A549 (cell line): ENCODE measurements around the gene YIPF1. TPM values are rescaled to one million over a fixed set of nuclear protein-coding genes. Genes with fewer than 3 reads are reported as not detected.
"Not testable (repeated sequence)": the region's sequence is repeated elsewhere in the genome, so short reads cannot be mapped to it uniquely, and the experiment has no call there.

Experiments used
- ATAC-seq, 2 experiments: fragments of 200-7000 bp in 1 of 2; fragments of >200 bp in 1 of 2; cut with Nextera tagmentation in 1 of 2; cut with Tn5 transposase in 1 of 2; 3 replicates each; pipeline versions ENCODE4 v1.8.0 to v1.9.1; 2018 to 2020; ENCODE audit warnings: mild to moderate bottlenecking in 1 of 2, moderate library complexity in 1 of 2
- CTCF ChIA-PET: fragments of 300-600 bp; sonication (Branson Sonifier 250); formaldehyde crosslinking; extraction: SDS; loops from one replicate; lab custom pipeline; 2021; ENCODE audit warnings: antibody characterized with exemption, inconsistent platforms; lab: Yijun Ruan, JAX
- POLR2A ChIA-PET: fragments of 350-600 bp; formaldehyde crosslinking; extraction: SDS; loops from one replicate; lab custom pipeline; 2021; ENCODE audit warnings: antibody characterized with exemption, inconsistent platforms; lab: Yijun Ruan, JAX
- DNase-seq, 2 experiments: peaks; one replicate each; pipeline versions ENCODE4 v3.0.0 to v3.0.0-alpha.2; 2011 to 2016; ENCODE audit warnings: low read depth in 1 of 2, low spot score in 1 of 2
- FAIRE-seq: peaks from 2 replicates; lab custom pipeline; 2011; peaks lifted over from hg19 to GRCh38; lab: Jason Lieb, UNC
- H3K27ac ChIP-seq, 2 experiments: fragments of >200 bp; sonication (Bioruptor Twin); formaldehyde crosslinking; 3 replicates each; pipeline ENCODE4 v1.5.1; 2016 to 2017
- H3K4me1 ChIP-seq: fragments of >200 bp; sonication (Bioruptor Twin); formaldehyde crosslinking; 3 replicates; pipeline ENCODE4 v1.6.1; 2016
- H3K4me2 ChIP-seq: fragments of >200 bp; sonication (Bioruptor Twin); formaldehyde crosslinking; 3 replicates; pipeline ENCODE4 v1.6.1; 2016
- H3K4me3 ChIP-seq: fragments of >200 bp; sonication (Bioruptor Twin); formaldehyde crosslinking; 3 replicates; pipeline ENCODE4 v1.5.1; 2016
- H3K9me3 ChIP-seq: fragments of >200 bp; sonication (Bioruptor Twin); formaldehyde crosslinking; 3 replicates; pipeline ENCODE4 v1.6.1; 2016
- ATOH8 ChIP-seq: fragments of 250-450 bp; sonication (Bioruptor Pico); IDR thresholded peaks from 2 replicates; pipeline ENCODE4 v1.5.0; 2020; ENCODE audit warnings: low read depth, mild to moderate bottlenecking, moderate library complexity
- CBX2 ChIP-seq: fragments of 200-600 bp; sonication (generic); IDR thresholded peaks from 2 replicates; pipeline ENCODE4 v1.6.1; 2016; ENCODE audit warnings: low read depth, mild to moderate bottlenecking, borderline replicate concordance
- CEBPB ChIP-seq, 2 experiments: fragments of >200 bp in 1 of 2; sonication (Bioruptor Twin) in 1 of 2; formaldehyde crosslinking in 1 of 2; IDR thresholded peaks; 2 replicates each; pipeline ENCODE4 v1.6.1; 2012 to 2016
- CHD4 ChIP-seq: fragments of 200-600 bp; sonication (generic); IDR thresholded peaks from 2 replicates; pipeline ENCODE4 v1.6.1; 2016; ENCODE audit warnings: antibody characterized with exemption, mild to moderate bottlenecking, borderline replicate concordance
- FOSB ChIP-seq: fragments of 250-450 bp; sonication (Bioruptor Pico); IDR thresholded peaks from 2 replicates; pipeline ENCODE4 v1.5.0; 2020; ENCODE audit warnings: mild to moderate bottlenecking, moderate library complexity
- FOXS1 ChIP-seq: fragments of 250-450 bp; sonication (Bioruptor Pico); IDR thresholded peaks from 2 replicates; pipeline ENCODE4 v1.5.0; 2020; ENCODE audit warnings: mild to moderate bottlenecking, moderate library complexity
- HOXB13 ChIP-seq: fragments of 250-450 bp; sonication (Bioruptor Pico); IDR thresholded peaks from 2 replicates; pipeline ENCODE4 v1.5.0; 2020; ENCODE audit warnings: low read depth, mild to moderate bottlenecking, moderate library complexity
- JUN ChIP-seq, 2 experiments: fragments of >200 bp; sonication (Bioruptor Twin); formaldehyde crosslinking; IDR thresholded peaks; 2 replicates in 1 of 2; 3 replicates in 1 of 2; pipeline ENCODE4 v1.6.1; 2016 to 2017
- POLR2A ChIP-seq: IDR thresholded peaks from 2 replicates; pipeline ENCODE4 v1.6.1; 2012; ENCODE audit warnings: mild to moderate bottlenecking, low read length
- POLR2AphosphoS2 ChIP-seq: conservative IDR thresholded peaks from 2 replicates; pipeline ENCODE4 v1.6.1; 2012; ENCODE audit warnings: low read length, improper control_type of control experiment, inconsistent platforms
- RFX5 ChIP-seq: fragments of 450-650 bp; IDR thresholded peaks from 2 replicates; pipeline ENCODE4 v1.7.1; 2014; ENCODE audit warnings: antibody characterized with exemption, mild to moderate bottlenecking, moderate library complexity
- SMC3 ChIP-seq: fragments of >200 bp; sonication (Bioruptor Twin); formaldehyde crosslinking; IDR thresholded peaks from 3 replicates; pipeline ENCODE4 v1.6.1; 2018; ENCODE audit warnings: inconsistent platforms
- SREBF2 ChIP-seq: fragments of 450-650 bp; IDR thresholded peaks from 2 replicates; pipeline ENCODE4 v1.6.1; 2014; ENCODE audit warnings: mild to moderate bottlenecking, moderate library complexity
- TP53 ChIP-seq: fragments of 250-450 bp; sonication (Bioruptor Pico); IDR thresholded peaks from 2 replicates; pipeline ENCODE4 v1.5.0; 2021; ENCODE audit warnings: mild to moderate bottlenecking, moderate library complexity
- ZC3H11A ChIP-seq: fragments of 450-650 bp; IDR thresholded peaks from 2 replicates; pipeline ENCODE4 v1.6.1; 2014; ENCODE audit warnings: antibody characterized with exemption, mild to moderate bottlenecking
- WGBS: methylation state at CpG from one replicate; pipeline ENCODE4 v1.1.6; 2017; ENCODE audit errors: missing lambda C conversion rate; 5-methylcytosine and 5-hydroxymethylcytosine counted together
- polyA plus RNA-seq, 4 experiments: library from polyadenylated mRNA; depleted of rRNA in 3 of 4; stranded (reverse); fragments of >200 nt; fragmentation: RNase III in 1 of 4; extraction: RNeasy Plus Mini Kit Qiagen cat#74134 plus additional on column Dnase treatment in 1 of 4; gene quantifications; 2 replicates in 3 of 4; 3 replicates in 1 of 4; pipeline ENCODE4 v1.2.3, GENCODE V29; 2011 to 2017
- TF ChIP-seq, protein P1 (sequence below): fragments of 150-350 bp; IDR thresholded peaks from 2 replicates; pipeline ENCODE4 v1.6.1; 2014; ENCODE audit warnings: low read depth, mild to moderate bottlenecking, low read length
- TF ChIP-seq, protein P2 (sequence below): IDR thresholded peaks from 2 replicates; pipeline ENCODE4 v1.6.1; 2012; ENCODE audit warnings: low read depth, borderline replicate concordance
- TF ChIP-seq, protein P3 (sequence below): IDR thresholded peaks from 2 replicates; pipeline ENCODE4 v1.6.1; 2012
- TF ChIP-seq, protein P4 (sequence below): fragments of >200 bp; sonication (Bioruptor Twin); formaldehyde crosslinking; IDR thresholded peaks from 2 replicates; pipeline ENCODE4 v1.6.1; 2016
- TF ChIP-seq, protein P5 (sequence below): IDR thresholded peaks from 2 replicates; pipeline ENCODE4 v1.6.1; 2012

The YIPF1 gene
- polyA plus RNA-seq, 2 of the 4 experiments (the other 2 are of a cell fraction), result 15.4 to 30.1 TPM

DNA sequence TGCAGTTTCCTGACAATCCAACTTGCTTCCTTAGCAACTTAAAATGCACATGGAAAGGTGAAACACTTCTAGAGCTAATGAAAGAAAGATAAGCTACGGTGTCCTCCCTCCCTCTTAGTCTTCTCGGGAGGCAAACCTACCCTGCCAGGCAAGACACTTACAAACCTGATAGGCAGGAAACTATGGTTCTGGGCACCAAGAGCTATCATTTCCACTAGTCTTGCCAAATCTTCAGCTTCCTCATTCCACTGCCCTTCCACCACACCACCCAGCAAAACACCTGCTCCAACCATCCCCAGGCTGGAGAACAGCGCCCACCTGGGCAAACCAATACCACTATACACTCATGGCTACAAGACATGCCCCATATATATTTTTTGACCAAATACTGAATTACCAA, 66.7 kb downstream of the YIPF1 start:
- no peak for FAIRE-seq
- TF ChIP-seq SREBF2, result no peak
- TF ChIP-seq, protein P1, sequence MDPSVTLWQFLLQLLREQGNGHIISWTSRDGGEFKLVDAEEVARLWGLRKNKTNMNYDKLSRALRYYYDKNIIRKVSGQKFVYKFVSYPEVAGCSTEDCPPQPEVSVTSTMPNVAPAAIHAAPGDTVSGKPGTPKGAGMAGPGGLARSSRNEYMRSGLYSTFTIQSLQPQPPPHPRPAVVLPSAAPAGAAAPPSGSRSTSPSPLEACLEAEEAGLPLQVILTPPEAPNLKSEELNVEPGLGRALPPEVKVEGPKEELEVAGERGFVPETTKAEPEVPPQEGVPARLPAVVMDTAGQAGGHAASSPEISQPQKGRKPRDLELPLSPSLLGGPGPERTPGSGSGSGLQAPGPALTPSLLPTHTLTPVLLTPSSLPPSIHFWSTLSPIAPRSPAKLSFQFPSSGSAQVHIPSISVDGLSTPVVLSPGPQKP, result no peak
- TF ChIP-seq RFX5, result no peak
- TF ChIP-seq, protein P2, sequence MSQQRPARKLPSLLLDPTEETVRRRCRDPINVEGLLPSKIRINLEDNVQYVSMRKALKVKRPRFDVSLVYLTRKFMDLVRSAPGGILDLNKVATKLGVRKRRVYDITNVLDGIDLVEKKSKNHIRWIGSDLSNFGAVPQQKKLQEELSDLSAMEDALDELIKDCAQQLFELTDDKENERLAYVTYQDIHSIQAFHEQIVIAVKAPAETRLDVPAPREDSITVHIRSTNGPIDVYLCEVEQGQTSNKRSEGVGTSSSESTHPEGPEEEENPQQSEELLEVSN, result no peak
- TF ChIP-seq FOXS1, result no peak
- TF ChIP-seq ATOH8 (CRISPR knock-in tag), result no peak
- TF ChIP-seq ZC3H11A, result no peak
- TF ChIP-seq FOSB, result no peak
- no peak for TF ChIP-seq POLR2A
- TF ChIP-seq CBX2, result no peak
- no peaks in the 10 kb centered on the region for H3K4me1 ChIP-seq
- ATAC-seq, result no peak
- ChIA-PET CTCF (no interaction called here), POLR2A (no interaction called here)
- DNase-seq, result no peak
- H3K4me2 ChIP-seq, result no peak overlapping the region
- H3K4me3 ChIP-seq, result no peak overlapping the region
- 90% methylated on average over 3 of the region's 3 CpGs for WGBS
- H3K27ac ChIP-seq, result no peak overlapping the region
- H3K9me3 ChIP-seq, result no peaks in the 10 kb centered on the region

DNA sequence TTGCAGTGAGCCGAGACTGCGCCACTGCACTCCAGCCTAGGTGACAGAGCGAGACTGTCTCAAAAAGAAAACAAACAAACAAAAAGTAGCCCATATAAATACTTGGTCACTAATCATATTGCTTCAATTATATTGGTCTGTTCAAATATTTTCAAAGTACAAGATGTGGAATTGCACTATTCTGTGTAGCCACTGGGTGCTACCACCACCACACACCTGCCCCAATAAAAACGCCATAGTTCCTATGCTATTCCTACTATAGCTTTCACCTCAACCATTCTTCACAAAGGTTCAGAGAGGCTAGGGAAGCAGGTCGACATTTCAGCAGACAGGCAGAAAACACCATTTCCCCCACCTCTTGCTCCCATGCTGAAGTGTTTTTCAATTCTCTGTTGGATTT, 68.2 kb downstream of the YIPF1 start:
- 89% methylated on average over 5 of the region's 5 CpGs for WGBS
- ChIA-PET POLR2A (no interaction called here), CTCF (interaction anchor here (0.5 to 1.7 kb wide), 4 partner anchors 13 to 543 kb away, joined by 3 read pairs; no protein-coding TSS in a partner anchor)
- no peaks in the 10 kb centered on the region for H3K4me1 ChIP-seq
- H3K4me3 ChIP-seq, result no peak overlapping the region
- no peak for FAIRE-seq
- no peaks in the 10 kb centered on the region for H3K9me3 ChIP-seq
- no peak for DNase-seq
- no peak overlapping the region for H3K27ac ChIP-seq
- no peak; a peak in 1 of 6 replicates for ATAC-seq
- TF ChIP-seq, protein P3, sequence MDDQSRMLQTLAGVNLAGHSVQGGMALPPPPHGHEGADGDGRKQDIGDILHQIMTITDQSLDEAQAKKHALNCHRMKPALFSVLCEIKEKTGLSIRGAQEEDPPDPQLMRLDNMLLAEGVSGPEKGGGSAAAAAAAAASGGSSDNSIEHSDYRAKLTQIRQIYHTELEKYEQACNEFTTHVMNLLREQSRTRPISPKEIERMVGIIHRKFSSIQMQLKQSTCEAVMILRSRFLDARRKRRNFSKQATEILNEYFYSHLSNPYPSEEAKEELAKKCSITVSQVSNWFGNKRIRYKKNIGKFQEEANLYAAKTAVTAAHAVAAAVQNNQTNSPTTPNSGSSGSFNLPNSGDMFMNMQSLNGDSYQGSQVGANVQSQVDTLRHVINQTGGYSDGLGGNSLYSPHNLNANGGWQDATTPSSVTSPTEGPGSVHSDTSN, result no peak
- TF ChIP-seq SREBF2, result no peak
- TF ChIP-seq POLR2AphosphoS2, result no peak
- TF ChIP-seq SMC3, result no peak
- TF ChIP-seq, protein P4, sequence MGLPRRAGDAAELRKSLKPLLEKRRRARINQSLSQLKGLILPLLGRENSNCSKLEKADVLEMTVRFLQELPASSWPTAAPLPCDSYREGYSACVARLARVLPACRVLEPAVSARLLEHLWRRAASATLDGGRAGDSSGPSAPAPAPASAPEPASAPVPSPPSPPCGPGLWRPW, result no peak
- TF ChIP-seq ZC3H11A, result no peak
- no peak for TF ChIP-seq JUN (IDR thresholded peaks at IDR 0.05)
- TF ChIP-seq HOXB13, result no peak
- no peak overlapping the region for H3K4me2 ChIP-seq

GRCh38 chr1:53819387-53819786, 70.2 kb downstream of the YIPF1 start:
- no peak for FAIRE-seq
- H3K4me1 ChIP-seq, result no peaks in the 10 kb centered on the region
- no peak for DNase-seq
- no peaks in the 10 kb centered on the region for H3K9me3 ChIP-seq
- H3K27ac ChIP-seq, result no peak overlapping the region
- ChIA-PET POLR2A (no interaction called here), CTCF (interaction anchor here (1.4 kb wide), 1 partner anchor 41 kb away, joined by 4 read pairs; no protein-coding TSS in a partner anchor)
- no peak overlapping the region for H3K4me2 ChIP-seq
- no peak overlapping the region for H3K4me3 ChIP-seq
- TF ChIP-seq, protein P2, result no peak
- no peak for TF ChIP-seq TP53 (CRISPR knock-in tag)
- TF ChIP-seq, protein P1, result no peak
- no peak for TF ChIP-seq POLR2AphosphoS2
- TF ChIP-seq, protein P3, result no peak
- TF ChIP-seq CBX2, result no peak
- no peak for TF ChIP-seq CEBPB (IDR thresholded peaks at IDR 0.05)
- no peak for TF ChIP-seq FOXS1
- TF ChIP-seq, protein P5, sequence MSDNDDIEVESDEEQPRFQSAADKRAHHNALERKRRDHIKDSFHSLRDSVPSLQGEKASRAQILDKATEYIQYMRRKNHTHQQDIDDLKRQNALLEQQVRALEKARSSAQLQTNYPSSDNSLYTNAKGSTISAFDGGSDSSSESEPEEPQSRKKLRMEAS, result no peak
- TF ChIP-seq SREBF2, result no peak
- TF ChIP-seq, protein P4, result no peak
- no peak for TF ChIP-seq ATOH8 (CRISPR knock-in tag)
- TF ChIP-seq CHD4, result no peak
- ATAC-seq, result no peak

DNA sequence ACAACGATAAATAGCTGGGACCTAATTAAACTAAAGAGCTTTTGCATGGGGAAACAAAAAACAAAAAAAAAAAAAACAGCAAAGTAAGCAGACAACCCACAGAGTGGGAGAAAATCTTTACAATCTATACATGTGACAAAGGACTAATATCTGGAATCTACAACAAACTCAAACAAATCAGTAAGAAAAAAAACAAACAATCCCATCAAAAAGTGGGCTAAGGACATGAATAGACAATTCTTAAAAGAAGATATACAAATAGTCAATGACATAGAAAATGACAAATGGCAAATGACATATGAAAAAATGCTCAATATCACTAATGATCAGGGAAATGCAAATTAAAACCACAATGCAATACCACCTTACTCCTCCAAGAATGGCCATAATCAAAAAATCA, 73.0 kb downstream of the YIPF1 start:
- POLR2A ChIA-PET, FAIRE-seq, H3K27ac ChIP-seq, H3K4me2 ChIP-seq, H3K4me3 ChIP-seq, ATAC-seq, DNase-seq, H3K4me1 ChIP-seq, H3K9me3 ChIP-seq: not testable (repeated sequence)
- 83% methylated on average over 1 of the region's 1 CpG for WGBS
- CTCF ChIA-PET, result interaction anchor here (2.7 kb wide), 1 partner anchor 10 kb away, joined by 7 read pairs; no protein-coding TSS in a partner anchor
